Endodermal cell (in vitro differentiated cells): ENCODE results near the gene FAM83F. TPM values are rescaled to one million over a fixed set of nuclear protein-coding genes. Genes with fewer than 3 reads are reported as not detected.

ENCODE experiments used
- DNase-seq: peaks from one replicate; pipeline ENCODE4 v3.0.0-alpha.2; 2017
- H3K27ac ChIP-seq: 2 replicates; pipeline ENCODE4 v1.5.1; 2013; ENCODE audit warnings: mild to moderate bottlenecking, low read depth, low read length, moderate library complexity
- H3K27me3 ChIP-seq: 2 replicates; pipeline ENCODE4 v1.6.1; 2013; ENCODE audit warnings: mild to moderate bottlenecking, low read length, moderate library complexity; ENCODE audit not compliant: insufficient read depth, control insufficient read depth, poor library complexity, severe bottlenecking
- H3K36me3 ChIP-seq: 2 replicates; pipeline ENCODE4 v1.7.0; 2013; ENCODE audit warnings: mild to moderate bottlenecking, low read length, moderate library complexity; ENCODE audit not compliant: control insufficient read depth, insufficient read depth
- H3K4me1 ChIP-seq: one replicate; pipeline ENCODE4 v1.7.0; 2013; ENCODE audit warnings: low read length; ENCODE audit not compliant: control insufficient read depth, insufficient read depth
- H3K4me3 ChIP-seq: 2 replicates; pipeline ENCODE4 v1.5.1; 2013; ENCODE audit warnings: mild to moderate bottlenecking, low read length, moderate library complexity
- H3K9ac ChIP-seq: 2 replicates; pipeline ENCODE4 v1.6.1; 2013; ENCODE audit warnings: mild to moderate bottlenecking, low read length, moderate library complexity; ENCODE audit not compliant: poor library complexity, severe bottlenecking; ENCODE audit errors: extremely low read depth
- H3K9me3 ChIP-seq: 2 replicates; pipeline ENCODE4 v1.6.1; 2013; ENCODE audit warnings: mild to moderate bottlenecking, low read length, moderate library complexity; ENCODE audit not compliant: control insufficient read depth
- H3K27ac Mint-ChIP-seq: 2 replicates; pipeline ENCODE4 v1.8.0; 2020; ENCODE audit warnings: mixed read lengths
- H3K27me3 Mint-ChIP-seq: 2 replicates; pipeline ENCODE4 v1.8.0; 2021; ENCODE audit warnings: mild to moderate bottlenecking, mixed read lengths; ENCODE audit not compliant: insufficient read depth
- H3K36me3 Mint-ChIP-seq: 2 replicates; pipeline ENCODE4 v1.8.0; 2020; ENCODE audit warnings: low read depth, mixed read lengths
- H3K4me1 Mint-ChIP-seq: 2 replicates; pipeline ENCODE4 v1.8.0; 2020; ENCODE audit warnings: mixed read lengths
- H3K4me3 Mint-ChIP-seq: 2 replicates; pipeline ENCODE4 v1.8.0; 2020; ENCODE audit warnings: mild to moderate bottlenecking, moderate library complexity, mixed read lengths
- H3K9me3 Mint-ChIP-seq: 2 replicates; pipeline ENCODE4 v1.8.0; 2020; ENCODE audit warnings: mild to moderate bottlenecking, mixed read lengths
- WGBS, 2 experiments: methylation state at CpG; one replicate each; pipeline versions ENCODE4 v1.1.5 to v1.1.7; 2013; ENCODE audit warnings: missing lambda C conversion rate in 2 of 2, mixed read lengths in 1 of 2; ENCODE audit not compliant: insufficient coverage in 1 of 2, insufficient read length in 1 of 2; 5-methylcytosine and 5-hydroxymethylcytosine counted together
- total RNA-seq, 2 donors: library from RNA; stranded (reverse); fragmentation: NEBNext Ultra II Directional in 1 of 2; extraction: Animal tissue kit (Norgen Biotek cat#: 25700) in 1 of 2; gene quantifications; 2 replicates in 1 of 2; 3 replicates in 1 of 2; pipeline ENCODE4 v1.2.1, GENCODE V29; 2021
- TF ChIP-seq, protein P1 (sequence below): fragments of 200-600 bp; sonication (generic); conservative IDR thresholded peaks from 2 replicates; pipeline ENCODE4 v1.5.0; 2021; ENCODE audit warnings: antibody characterized with exemption, mild to moderate bottlenecking

FAM83F gene
- total RNA-seq, 2 donors from 2014 or later: 18.9 to 34.1 TPM

DNA sequence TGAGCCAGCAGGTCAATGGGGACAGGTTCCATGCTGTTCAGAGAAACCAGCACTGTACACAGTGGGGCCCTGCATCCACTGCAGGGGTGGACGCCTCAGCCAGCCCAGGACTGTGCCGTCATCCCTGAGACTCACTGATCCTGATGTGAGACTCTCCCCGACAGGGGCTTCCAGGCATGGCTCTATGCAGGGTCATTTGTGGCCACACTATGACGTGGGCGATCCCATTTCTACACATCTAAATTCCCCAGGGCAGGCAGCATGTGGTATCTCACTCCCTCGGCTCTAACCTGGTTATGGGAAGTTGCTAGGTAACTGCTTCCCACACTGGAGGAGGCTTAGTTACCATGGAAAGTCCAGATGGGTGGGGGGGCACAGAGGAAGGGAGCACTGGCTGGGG, 14.2 kb upstream of the FAM83F start:
- Histone ChIP-seq H3K36me3 (no peaks in the 10 kb centered on the region), H3K9me3 (no peaks in the 10 kb centered on the region), H3K9ac (no peak overlapping the region), H3K4me3 (no peak overlapping the region), H3K27me3 (peaks cover 4% of the 10 kb centered on the region), H3K27ac (no peak overlapping the region), H3K4me1 (no peaks in the 10 kb centered on the region)
- no peak overlapping the region for H3K27ac Mint-ChIP-seq
- WGBS, 2 experiments: 83 to 88% methylated on average over 2 to 6 of the region's 6 CpGs
- no peak overlapping the region for H3K4me3 Mint-ChIP-seq
- DNase-seq: no peak
- H3K36me3 Mint-ChIP-seq: no peaks in the 10 kb centered on the region
- H3K27me3 Mint-ChIP-seq: peaks cover 38% of the 10 kb centered on the region
- H3K4me1 Mint-ChIP-seq: peaks cover 11% of the 10 kb centered on the region
- TF ChIP-seq, protein P1, sequence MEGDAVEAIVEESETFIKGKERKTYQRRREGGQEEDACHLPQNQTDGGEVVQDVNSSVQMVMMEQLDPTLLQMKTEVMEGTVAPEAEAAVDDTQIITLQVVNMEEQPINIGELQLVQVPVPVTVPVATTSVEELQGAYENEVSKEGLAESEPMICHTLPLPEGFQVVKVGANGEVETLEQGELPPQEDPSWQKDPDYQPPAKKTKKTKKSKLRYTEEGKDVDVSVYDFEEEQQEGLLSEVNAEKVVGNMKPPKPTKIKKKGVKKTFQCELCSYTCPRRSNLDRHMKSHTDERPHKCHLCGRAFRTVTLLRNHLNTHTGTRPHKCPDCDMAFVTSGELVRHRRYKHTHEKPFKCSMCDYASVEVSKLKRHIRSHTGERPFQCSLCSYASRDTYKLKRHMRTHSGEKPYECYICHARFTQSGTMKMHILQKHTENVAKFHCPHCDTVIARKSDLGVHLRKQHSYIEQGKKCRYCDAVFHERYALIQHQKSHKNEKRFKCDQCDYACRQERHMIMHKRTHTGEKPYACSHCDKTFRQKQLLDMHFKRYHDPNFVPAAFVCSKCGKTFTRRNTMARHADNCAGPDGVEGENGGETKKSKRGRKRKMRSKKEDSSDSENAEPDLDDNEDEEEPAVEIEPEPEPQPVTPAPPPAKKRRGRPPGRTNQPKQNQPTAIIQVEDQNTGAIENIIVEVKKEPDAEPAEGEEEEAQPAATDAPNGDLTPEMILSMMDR: no peak
- no peaks in the 10 kb centered on the region for H3K9me3 Mint-ChIP-seq

DNA sequence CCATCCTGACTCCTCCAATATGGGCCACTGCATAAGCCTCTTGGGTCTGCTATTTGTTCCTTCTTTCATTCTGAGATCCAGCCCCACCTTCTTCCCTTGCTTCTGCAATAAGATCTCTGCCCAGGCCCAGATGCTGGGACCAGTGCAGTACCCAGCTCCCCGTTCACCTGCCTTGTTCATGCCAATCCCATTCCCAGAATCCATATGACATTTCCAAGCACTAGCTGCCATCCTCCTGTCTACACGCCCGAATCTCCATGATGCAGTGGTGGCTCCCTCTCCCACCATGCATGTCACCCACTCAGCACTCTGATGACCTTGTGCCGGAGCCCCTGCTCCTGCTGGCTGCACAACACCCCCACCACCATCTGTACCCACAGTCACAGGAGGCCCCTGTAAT, 11.4 kb upstream of the FAM83F start:
- Mint-ChIP-seq H3K4me3 (no peak overlapping the region), H3K9me3 (no peaks in the 10 kb centered on the region), H3K4me1 (peaks cover 6% of the 10 kb centered on the region), H3K27me3 (peaks cover 34% of the 10 kb centered on the region), H3K36me3 (no peaks in the 10 kb centered on the region), H3K27ac (no peak overlapping the region)
- Histone ChIP-seq H3K9ac (no peak overlapping the region), H3K27ac (no peak overlapping the region), H3K36me3 (no peaks in the 10 kb centered on the region), H3K27me3 (peaks cover 12% of the 10 kb centered on the region), H3K9me3 (no peaks in the 10 kb centered on the region), H3K4me1 (no peaks in the 10 kb centered on the region), H3K4me3 (no peak overlapping the region)
- DNase-seq: no peak
- 86% methylated on average over 4 of the region's 4 CpGs; no CpG with 5 or more reads in 1 of the 2 experiments for WGBS, 2 experiments
- TF ChIP-seq, protein P1: no peak

DNA sequence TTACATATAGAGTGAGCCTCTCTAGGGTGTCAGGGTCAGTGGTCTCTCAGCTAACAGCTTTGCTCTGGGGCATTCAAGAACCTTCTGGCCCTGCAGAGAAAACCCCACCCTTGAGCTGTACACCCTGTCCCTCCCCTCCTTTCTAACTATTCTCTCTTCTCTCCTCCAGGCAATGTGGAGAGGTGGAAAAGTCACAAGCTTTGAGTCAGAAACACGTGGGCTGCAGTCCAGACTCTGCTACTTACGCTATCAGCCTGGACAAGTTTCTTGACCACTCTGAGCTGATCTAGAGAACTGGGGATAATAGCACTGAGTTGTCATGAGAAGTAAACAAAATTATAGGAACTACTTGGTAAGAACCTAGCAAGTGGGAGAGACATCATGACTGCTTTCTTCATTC, 10.7 kb upstream of the FAM83F start:
- no peak for DNase-seq
- H3K27ac ChIP-seq: no peak overlapping the region
- no peak overlapping the region for H3K4me3 ChIP-seq
- Mint-ChIP-seq H3K36me3 (no peaks in the 10 kb centered on the region), H3K27me3 (peaks cover 41% of the 10 kb centered on the region), H3K4me1 (peaks cover 13% of the 10 kb centered on the region), H3K4me3 (no peak overlapping the region), H3K27ac (no peak overlapping the region), H3K9me3 (no peaks in the 10 kb centered on the region)
- H3K9ac ChIP-seq: no peak overlapping the region
- 83 to 100% methylated on average over 2 of the region's 2 CpGs for WGBS, 2 experiments
- TF ChIP-seq, protein P1: no peak
- H3K27me3 ChIP-seq: peaks cover 18% of the 10 kb centered on the region
- no peaks in the 10 kb centered on the region for H3K36me3 ChIP-seq
- no peaks in the 10 kb centered on the region for H3K9me3 ChIP-seq
- no peaks in the 10 kb centered on the region for H3K4me1 ChIP-seq
